ENCODE measurements around the gene NPY1R. TPM values are rescaled to one million over a fixed set of nuclear protein-coding genes. Genes with fewer than 3 reads are reported as not detected.

The NPY1R gene
- total RNA-seq, 6 experiments from 2014 or later, result not detected

- Mint-ChIP-seq H3K4me1 (ENCODE audit: low read depth) (no peaks in the 10 kb centered on the region), H3K9me3 (peaks cover 4% of the 10 kb centered on the region; the same call in 1 of the 2 replicates), H3K27me3 (ENCODE audit: insufficient read depth) (no peaks in the 10 kb centered on the region; the same call in 1 of the 2 replicates), H3K36me3 (ENCODE audit: low read depth) (no peaks in the 10 kb centered on the region), H3K27ac (no peak overlapping the region), H3K4me3 (no peak overlapping the region)
- TF ChIP-seq CTCF (IDR thresholded peaks at IDR 0.05), result no peak
- DNase-seq, result no peak
These were observed 29.3 kb downstream of the NPY1R start for GRCh38 chr4:163303069-163303468.

GRCh38 chr4:163300445-163300844 lies 32.0 kb downstream of the NPY1R start:
- no peaks in the 10 kb centered on the region for H3K27me3 Mint-ChIP-seq (ENCODE audit: insufficient read depth)
- no peak overlapping the region for H3K27ac Mint-ChIP-seq
- TF ChIP-seq CTCF (IDR thresholded peaks at IDR 0.05), result no peak
- no peaks in the 10 kb centered on the region for H3K36me3 Mint-ChIP-seq (ENCODE audit: low read depth)
- no peaks in the 10 kb centered on the region for H3K4me1 Mint-ChIP-seq (ENCODE audit: low read depth)
- no peak for DNase-seq
- peaks cover 4% of the 10 kb centered on the region; the same call in 1 of the 2 replicates for H3K9me3 Mint-ChIP-seq
- no peak overlapping the region for H3K4me3 Mint-ChIP-seq

- no peaks in the 10 kb centered on the region for H3K4me1 Mint-ChIP-seq (ENCODE audit: low read depth)
- peaks cover 13% of the 10 kb centered on the region for H3K9me3 Mint-ChIP-seq
- no peak for DNase-seq
- no peaks in the 10 kb centered on the region for H3K27me3 Mint-ChIP-seq (ENCODE audit: insufficient read depth)
- no peak overlapping the region for H3K4me3 Mint-ChIP-seq
- H3K36me3 Mint-ChIP-seq (ENCODE audit: low read depth), result no peaks in the 10 kb centered on the region
- H3K27ac Mint-ChIP-seq, result no peak overlapping the region
- no peak for TF ChIP-seq CTCF (IDR thresholded peaks at IDR 0.05)
These were observed 37.3 kb downstream of the NPY1R start for GRCh38 chr4:163295138-163295537.

GRCh38 chr4:163284304-163284703 lies 48.1 kb downstream of the NPY1R start:
- H3K4me1 Mint-ChIP-seq (ENCODE audit: low read depth), result no peaks in the 10 kb centered on the region
- no peak overlapping the region for H3K27ac Mint-ChIP-seq
- H3K27me3 Mint-ChIP-seq (ENCODE audit: insufficient read depth), result no peaks in the 10 kb centered on the region
- TF ChIP-seq CTCF (IDR thresholded peaks at IDR 0.05), result no peak
- DNase-seq, result no peak
- peaks cover 8% of the 10 kb centered on the region; the same call in 1 of the 2 replicates for H3K9me3 Mint-ChIP-seq
- no peak overlapping the region for H3K4me3 Mint-ChIP-seq
- no peaks in the 10 kb centered on the region for H3K36me3 Mint-ChIP-seq (ENCODE audit: low read depth)

GRCh38 chr4:163280703-163281519 lies 51.5 kb downstream of the NPY1R start:
- H3K9me3 Mint-ChIP-seq, result peaks cover 13% of the 10 kb centered on the region; the same call in 1 of the 2 replicates
- DNase-seq, result no peak

More at GRCh38 chr4:163280703-163281519, 51.5 kb downstream of the NPY1R start:
- Mint-ChIP-seq H3K4me1 (ENCODE audit: low read depth) (no peaks in the 10 kb centered on the region), H3K36me3 (ENCODE audit: low read depth) (no peaks in the 10 kb centered on the region), H3K27ac (no peak overlapping the region), H3K4me3 (no peak overlapping the region), H3K27me3 (ENCODE audit: insufficient read depth) (peaks cover 4% of the 10 kb centered on the region; the same call in 1 of the 2 replicates)
- no peak for TF ChIP-seq CTCF (IDR thresholded peaks at IDR 0.05)

All from HFFc6 (cell line).